ENCODE data around the gene FAF1.

DNA sequence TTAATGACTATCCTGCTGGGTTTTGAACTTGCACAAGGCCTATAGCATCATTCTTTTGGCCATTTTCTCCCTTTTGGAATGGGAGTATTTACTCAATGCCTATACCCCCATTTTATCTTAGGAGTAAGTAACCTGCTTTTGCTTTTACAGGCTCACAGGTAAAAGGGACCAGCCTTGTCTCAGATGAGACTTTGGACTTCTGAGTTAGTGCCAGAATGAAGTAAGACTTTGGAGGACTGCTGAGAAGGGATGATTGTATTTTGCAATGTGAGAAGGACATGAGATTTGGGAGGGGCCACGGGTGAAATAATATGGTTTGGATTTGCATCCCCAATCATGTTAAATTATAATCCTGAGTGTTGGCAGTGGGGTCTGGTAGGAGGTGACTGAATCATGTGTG, 212.7 kb downstream of the FAF1 start:
- TF ChIP-seq EP300 (IDR thresholded peaks at IDR 0.05) (no peak), POLR2A (IDR thresholded peaks at IDR 0.05) (no peak)
- TF ChIP-seq, protein P1, sequence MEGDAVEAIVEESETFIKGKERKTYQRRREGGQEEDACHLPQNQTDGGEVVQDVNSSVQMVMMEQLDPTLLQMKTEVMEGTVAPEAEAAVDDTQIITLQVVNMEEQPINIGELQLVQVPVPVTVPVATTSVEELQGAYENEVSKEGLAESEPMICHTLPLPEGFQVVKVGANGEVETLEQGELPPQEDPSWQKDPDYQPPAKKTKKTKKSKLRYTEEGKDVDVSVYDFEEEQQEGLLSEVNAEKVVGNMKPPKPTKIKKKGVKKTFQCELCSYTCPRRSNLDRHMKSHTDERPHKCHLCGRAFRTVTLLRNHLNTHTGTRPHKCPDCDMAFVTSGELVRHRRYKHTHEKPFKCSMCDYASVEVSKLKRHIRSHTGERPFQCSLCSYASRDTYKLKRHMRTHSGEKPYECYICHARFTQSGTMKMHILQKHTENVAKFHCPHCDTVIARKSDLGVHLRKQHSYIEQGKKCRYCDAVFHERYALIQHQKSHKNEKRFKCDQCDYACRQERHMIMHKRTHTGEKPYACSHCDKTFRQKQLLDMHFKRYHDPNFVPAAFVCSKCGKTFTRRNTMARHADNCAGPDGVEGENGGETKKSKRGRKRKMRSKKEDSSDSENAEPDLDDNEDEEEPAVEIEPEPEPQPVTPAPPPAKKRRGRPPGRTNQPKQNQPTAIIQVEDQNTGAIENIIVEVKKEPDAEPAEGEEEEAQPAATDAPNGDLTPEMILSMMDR (IDR thresholded peaks at IDR 0.05), result no peak

Data from ovary (tissue), 3 donors.